GM18868 (cell line): ENCODE results near the gene FCHO1.
"Not testable (repeated sequence)": the region's sequence is repeated elsewhere in the genome, so short reads cannot be mapped to it uniquely, and the experiment has no call there.

Experiments
- ATAC-seq: cut with Tn5 transposase; IDR thresholded peaks from one replicate; pipeline ENCODE4 v1.9.1; 2021; ENCODE audit warnings: mild to moderate bottlenecking, moderate library complexity; ENCODE audit not compliant: unreplicated experiment

The FCHO1 gene

GRCh38 chr19:17790059-17790780 is 38.9 kb downstream of the FCHO1 start:
- no peak for ATAC-seq

- no peak for ATAC-seq
These were observed 43.1 kb downstream of the FCHO1 start for GRCh38 chr19:17794412-17794730.

DNA sequence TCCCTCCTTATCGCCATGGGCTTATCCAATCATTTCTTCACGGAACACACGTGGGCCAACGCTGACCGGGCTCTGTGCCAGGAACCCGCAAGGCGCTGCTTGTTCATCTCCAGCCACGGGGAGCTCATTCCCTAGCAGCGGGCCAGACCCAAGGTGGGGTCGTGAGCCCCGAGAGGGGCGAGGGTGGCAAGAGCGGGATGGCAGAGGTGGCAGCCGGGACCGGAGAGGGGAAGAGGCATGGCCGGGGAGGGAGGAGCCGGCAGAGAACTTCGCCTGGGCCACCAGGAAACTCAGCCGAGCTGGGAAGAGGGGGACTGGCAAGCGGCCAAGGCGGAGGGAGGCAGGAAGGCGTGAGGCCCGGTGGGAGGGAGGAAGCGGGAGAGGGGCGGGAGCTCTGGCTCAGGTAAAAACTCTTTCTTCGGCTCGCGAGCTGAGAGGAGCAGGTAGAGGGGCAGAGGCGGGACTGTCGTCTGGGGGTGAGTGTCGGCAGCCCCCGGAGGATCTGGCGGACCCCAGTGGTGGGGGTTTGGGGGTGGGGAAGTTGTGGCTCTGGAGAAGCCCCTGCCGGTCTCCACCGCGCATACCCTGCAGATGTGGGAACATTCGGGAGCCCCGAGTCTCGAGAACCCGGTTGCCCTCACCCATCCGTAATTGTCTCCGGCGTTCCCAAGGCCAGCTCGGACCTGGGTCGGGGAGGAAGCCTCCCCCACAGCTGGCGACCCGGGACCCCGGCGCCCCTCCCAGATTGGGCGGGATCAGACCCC is 43.6 kb downstream of the FCHO1 start, which contains the start of gene B3GNT3:
Gene B3GNT3 (plus strand): TSS at position 408 of the 764 bp plus-strand sequence. CDS start 12,670 bp downstream, outside the sequence.
- ATAC-seq: no peak

DNA sequence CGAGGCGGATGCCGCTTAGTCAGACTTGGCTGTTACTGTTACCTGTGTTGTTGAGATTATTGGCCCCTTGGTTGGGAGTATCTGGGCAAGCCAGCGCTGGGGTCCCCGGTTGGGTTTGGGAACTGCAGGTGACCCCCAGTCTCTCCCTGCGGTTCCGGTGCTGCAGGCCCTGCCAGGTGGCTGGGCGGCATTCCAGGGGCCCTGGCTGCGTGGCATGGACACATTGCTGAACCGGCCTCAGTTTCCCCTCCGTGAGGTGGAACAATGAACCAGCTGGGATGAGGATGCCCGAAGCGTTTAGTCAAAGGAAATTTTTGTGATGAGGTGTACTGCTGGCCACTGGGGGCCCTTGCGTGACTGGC is 44.2 kb downstream of the FCHO1 start:
- no peak for ATAC-seq

DNA sequence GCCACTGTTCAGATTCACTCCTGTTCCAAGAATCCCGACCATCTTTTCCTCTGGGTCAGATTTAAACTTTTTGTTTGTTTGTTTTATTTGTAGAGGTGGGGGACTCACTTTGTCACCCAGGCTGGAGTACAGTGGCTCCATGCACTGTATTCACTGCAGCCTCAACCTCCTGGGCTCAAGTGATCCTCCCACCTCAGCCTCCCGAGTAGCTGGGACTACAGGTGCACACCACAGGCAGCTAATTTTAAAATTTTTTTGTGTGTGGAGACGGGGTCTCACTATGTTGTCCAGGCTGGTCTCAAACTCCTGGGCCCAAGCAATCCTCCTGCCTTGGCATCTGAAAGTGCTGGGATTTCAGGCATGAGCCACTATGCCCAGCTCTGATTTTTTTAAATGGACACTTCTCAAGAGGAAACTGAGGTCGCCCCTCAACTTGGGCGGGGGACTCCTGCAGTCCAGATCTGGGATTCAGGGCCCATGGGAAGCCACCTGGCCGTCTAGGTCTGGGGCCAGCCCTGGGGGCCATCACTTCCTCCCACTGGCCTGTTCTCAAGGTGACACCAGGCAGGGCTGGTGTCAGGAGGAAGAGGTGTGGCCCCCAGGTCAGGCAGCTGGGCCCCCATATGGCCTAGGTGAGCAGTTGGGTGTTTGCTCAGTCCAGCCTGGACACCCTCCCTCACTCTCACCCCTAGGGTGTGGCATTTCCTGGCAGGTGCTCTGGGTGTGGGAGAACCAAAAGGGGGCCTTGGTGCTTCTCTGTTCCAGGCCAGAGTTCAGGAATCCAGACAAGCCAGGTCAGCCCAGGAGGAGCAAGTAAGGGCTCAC is 44.9 kb downstream of the FCHO1 start:
- ATAC-seq: no peak

DNA sequence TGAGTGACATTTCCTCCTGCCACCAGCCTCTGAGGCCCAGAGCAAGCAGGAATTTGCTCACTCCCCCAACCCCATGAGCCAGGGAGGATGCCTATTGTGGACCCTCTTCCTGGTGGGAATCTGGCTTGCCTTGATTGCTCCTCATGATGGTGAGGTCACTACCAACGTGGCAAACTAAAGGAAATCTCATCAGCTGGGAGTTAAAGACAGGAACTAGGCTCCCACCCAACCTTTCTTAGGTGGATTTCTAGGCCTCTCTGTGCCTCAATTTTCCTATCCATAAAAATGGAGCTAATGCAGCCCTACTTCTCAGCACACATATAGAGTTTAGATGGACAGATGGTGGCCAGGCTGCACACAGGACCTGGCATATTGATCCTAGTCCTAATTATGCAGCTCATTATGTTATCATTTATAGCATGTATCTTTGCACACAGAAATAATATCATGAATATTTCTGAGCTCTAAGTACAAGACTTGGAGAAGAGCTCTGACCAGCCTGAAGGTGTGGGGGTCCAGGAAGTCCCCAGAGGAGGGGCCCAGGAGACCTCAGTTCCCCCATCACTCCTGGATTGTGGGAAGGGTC is 45.7 kb downstream of the FCHO1 start:
- ATAC-seq: no peak

DNA sequence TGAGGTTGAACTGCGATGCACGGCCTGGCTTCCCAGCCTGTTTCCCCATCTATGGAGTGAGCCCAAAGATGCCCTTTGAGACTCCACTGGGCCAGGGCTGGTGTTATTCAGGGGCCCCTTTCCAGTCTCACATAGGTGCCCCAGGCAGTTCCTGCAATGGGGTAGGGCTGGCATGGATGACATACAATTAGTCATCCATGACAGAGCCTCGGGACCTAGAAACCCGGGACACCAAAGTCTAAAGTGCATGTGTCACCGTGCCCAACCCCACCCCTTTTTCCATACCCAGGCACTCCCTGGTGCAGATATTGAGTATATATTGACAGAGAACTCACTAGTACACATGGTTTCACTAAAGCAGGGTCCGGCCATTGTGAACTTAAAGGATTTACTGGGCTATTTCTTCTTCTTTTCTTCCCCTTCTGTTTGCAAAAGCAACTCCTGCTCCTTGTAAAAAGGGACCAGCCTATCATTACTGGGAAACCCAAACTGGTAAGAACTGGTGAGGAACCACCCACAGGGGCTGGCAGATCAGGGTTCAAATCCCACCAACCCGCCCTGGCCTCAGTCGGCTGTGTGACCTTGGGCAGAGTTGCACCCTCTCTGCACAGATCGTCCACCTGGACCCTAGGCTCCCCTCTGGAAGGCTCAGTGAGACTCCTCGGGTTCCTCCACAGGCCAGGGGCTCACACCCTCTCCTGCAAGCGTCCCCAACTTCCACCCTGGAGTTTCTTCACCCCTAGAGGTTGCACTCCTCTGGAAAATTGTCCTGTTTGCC is 46.3 kb downstream of the FCHO1 start:
- ATAC-seq: no peak

GRCh38 chr19:17798599-17798998 is 47.3 kb downstream of the FCHO1 start:
- not testable (repeated sequence) for ATAC-seq

DNA sequence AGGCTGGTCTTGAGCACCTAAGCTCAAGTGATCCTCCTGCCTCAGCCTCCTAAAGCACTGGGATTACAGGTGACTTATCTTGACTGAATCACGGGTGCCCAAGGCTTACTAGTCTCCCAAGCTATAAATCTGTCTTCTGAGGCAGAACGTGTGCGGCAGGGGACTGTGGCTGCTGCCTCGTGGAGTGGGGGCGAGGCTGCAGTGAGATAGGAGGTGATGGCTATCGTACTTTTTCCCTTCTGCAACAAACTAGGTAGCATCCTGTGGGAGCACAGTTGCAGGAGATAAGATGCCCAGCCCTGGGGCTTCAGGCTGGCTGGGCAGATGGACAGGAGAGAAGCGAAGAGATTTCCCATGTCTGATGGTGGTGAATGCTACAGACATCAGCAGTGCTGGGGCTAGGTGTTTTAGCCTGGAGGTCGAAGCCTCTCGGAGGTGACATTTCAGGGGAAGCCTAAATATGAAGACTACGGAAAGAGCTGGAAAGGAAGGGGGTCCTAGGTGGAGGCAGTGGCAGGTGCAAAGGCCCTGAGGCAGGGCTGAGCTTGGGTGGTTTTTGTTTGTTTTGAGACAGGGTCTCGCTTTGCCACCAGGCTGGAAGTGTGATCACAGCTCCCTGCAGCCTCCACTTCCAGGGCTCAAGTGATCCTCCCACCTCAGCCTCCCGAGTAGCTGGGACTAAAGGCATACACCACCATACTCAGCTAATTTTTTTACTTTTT is 51.0 kb downstream of the FCHO1 start:
- no peak for ATAC-seq

DNA sequence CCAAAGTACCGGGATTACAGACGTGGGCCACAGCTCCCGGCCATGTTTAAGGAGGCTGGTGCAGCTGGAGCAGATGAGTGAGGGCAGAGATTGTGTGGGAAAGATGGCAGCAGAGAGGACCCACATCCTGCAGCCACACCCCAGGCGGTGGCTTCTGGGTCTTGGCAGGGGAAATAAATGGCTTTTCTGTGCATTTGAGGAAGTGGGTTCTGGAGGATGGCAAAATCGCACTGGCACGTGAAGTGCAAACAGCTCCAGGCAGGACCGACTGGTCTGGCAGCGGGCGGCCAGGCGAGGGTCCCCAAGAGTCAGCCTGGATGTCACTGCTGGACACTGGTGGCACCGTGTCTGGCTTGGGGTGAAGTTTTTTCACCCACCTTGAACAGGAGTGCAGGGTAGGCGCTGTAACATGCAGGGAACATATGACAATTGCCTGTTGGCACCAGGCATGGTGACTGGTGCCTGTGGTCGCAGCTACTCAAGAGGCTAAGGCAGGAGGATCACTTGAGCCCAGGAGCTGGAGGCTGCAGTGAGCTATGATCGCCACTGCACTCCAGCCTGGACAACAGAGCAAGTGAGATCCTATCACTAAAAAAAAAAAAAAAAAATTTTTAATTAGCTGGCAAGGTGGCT is 52.1 kb downstream of the FCHO1 start:
- no peak for ATAC-seq

- ATAC-seq: no peak
These were observed 54.1 kb downstream of the FCHO1 start for GRCh38 chr19:17805427-17805826.

DNA sequence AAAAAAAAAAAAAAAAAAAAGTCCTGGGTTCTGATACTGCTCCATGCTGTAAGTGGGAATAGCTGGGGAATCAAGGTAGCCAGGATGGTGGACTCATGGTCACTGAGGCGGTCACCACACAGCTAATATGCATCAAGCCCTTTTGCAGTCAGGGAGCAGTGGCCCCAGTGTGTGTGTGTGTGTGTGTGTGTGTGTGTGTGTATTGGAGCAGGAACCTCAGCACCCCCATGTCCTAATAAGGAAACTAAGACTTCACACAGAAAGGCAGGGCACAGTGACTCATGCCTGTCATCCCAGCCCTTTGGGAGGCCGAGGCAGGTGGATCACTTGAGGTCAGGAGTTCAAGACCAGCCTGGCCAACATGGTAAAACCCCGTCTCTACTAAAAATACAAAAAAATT is 55.7 kb downstream of the FCHO1 start:
- ATAC-seq: no peak

DNA sequence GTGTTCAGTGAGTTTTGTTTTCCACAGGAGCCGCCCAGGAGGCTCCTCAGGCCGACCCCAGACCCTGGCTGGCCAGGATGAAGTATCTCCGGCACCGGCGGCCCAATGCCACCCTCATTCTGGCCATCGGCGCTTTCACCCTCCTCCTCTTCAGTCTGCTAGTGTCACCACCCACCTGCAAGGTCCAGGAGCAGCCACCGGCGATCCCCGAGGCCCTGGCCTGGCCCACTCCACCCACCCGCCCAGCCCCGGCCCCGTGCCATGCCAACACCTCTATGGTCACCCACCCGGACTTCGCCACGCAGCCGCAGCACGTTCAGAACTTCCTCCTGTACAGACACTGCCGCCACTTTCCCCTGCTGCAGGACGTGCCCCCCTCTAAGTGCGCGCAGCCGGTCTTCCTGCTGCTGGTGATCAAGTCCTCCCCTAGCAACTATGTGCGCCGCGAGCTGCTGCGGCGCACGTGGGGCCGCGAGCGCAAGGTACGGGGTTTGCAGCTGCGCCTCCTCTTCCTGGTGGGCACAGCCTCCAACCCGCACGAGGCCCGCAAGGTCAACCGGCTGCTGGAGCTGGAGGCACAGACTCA is 56.5 kb downstream of the FCHO1 start:
- no peak for ATAC-seq

- ATAC-seq: no peak
These were observed 59.8 kb downstream of the FCHO1 start for GRCh38 chr19:17811103-17811502.

GRCh38 chr19:17811681-17812080 is 60.4 kb downstream of the FCHO1 start:
- no peak for ATAC-seq

- no peak for ATAC-seq
These were observed 60.8 kb downstream of the FCHO1 start for GRCh38 chr19:17812099-17812498.

DNA sequence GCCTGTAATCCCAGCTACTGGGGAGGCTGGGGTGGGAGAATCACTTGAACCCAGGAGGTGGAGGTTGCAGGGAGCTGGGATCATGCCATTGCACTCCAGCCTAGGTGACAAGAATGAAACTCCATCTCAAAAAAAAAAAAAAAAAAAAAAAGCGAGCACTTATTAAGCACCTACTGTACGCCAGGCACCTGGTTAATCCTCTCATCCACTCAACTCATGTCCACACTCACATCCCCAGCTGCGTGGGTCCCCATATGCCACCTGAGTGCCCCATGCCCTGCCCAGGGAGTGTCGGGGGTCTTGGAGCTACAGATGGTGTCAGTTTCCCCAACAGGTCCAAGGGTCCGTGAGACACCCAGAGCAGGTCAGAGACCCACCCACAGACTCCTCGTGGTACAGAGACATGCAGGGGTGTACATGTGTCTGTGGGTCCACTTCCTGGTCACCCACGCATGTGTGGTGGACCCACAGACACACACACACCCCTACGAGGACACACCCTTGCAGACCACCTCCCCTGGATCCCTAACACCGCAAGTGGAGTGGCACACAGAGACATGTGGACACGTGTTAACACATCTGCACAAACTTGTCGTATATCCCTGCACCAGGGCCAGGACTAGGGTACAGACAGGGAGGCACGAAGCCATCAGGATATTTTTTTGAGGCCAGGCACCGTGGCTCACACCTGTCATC is 66.5 kb downstream of the FCHO1 start:
- ATAC-seq: no peak

DNA sequence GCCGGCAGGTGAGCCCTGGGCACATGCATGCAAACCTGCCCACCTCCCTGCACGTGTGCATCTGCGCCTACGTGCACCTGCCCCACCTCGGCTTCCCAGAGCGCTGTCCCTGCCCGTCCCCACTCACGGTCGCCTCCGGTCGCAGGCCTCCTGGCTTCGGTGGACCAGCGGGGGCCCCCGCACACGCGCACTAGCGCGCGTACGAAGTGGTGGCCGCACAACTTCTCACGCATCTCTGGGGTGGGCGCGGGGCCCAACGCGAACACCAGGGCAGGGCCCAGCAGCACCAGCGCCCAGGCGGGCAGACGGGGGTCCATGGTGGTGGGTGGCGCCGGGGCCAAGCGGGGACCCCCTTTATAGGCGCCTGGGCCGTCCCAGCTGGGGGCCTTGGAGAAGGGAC is 69.9 kb downstream of the FCHO1 start, which contains the start of gene INSL3:
Gene INSL3 (minus strand): TSS at position 330 of the 400 bp plus-strand sequence. CDS start 13 bp downstream, at position 317.
- ATAC-seq: no peak
